ENCODE data around the gene POLN. TPM values are rescaled to one million over a fixed set of nuclear protein-coding genes. Genes with fewer than 3 reads are reported as not detected.
A peak's percentile ranks its signal among the peaks of the same experiment; 100 is the strongest.

Gene POLN
- polyA plus RNA-seq, 2 of the 4 experiments (the other 2 are of a cell fraction), result 2.4 to 2.9 TPM

DNA sequence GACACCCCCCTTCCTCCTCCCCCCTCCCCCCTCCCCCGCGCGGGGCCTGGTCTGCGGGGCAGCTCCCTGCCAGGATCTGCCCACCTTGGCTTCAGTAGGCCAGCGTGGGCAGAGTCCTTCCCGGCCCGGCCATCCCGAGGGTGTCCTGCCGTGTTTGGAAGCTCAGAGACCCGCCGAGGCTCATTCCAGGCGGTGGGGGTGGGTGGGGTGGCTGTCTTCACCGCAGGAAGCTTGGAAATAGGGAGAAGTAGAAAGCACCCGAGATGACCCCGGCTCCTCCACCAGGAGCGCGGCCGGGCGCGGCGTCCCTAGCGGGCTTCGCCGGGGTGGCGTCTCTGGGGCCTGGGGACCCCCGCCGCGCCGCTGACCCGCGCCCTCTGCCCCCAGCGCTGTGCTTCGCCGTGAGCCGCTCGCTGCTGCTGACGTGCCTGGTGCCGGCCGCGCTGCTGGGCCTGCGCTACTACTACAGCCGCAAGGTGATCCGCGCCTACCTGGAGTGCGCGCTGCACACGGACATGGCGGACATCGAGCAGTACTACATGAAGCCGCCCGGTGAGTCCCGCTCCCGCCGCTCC, 181.2 kb downstream of the POLN start (continued):
- TF ChIP-seq, protein P1, sequence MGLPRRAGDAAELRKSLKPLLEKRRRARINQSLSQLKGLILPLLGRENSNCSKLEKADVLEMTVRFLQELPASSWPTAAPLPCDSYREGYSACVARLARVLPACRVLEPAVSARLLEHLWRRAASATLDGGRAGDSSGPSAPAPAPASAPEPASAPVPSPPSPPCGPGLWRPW (IDR thresholded peaks at IDR 0.05), result no peak
- TF ChIP-seq HOXA7 (CRISPR knock-in tag; IDR thresholded peaks at IDR 0.05), result no peak

DNA sequence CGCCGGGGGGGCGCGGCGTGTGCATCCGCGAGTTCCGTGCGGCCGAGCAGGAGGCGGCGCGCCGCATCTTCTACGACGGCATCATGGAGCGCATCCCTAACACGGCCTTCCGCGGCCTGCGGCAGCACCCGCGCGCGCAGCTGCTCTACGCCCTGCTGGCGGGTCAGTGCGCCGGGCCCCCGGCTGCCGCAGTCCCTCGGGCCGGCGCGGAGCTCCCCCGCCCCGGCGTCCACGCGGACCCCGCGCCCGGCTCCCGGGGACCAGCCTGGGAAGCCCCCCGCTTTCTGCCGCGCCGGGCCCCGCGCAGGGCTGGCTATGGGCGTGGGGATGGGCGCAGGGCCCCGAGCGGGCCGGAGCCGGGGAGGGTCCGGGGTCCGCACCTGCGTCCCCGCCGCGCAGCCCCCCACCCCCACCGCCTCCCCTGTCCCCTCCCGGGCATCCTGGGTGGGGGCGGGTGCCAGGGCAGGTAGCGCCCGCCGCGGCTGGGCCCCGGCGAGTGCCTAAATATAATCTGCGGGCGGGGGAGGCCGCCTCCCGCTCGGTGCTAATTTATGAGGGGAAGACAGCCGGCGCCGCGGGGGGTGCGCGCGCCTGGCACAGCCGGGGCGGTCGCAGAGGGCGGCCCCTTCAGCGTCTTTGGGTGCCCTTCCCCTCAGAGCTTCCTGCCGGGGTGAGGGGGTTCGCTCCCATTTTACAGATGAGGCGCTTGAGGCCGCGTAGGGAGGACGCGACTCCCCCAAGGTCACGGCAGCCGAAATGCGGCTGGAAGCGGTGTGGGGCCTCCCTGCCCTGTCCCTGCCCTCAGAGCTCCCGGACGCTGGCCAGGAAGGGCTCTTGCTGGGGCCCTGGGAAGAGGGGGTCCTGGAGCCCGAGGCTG, 182.0 kb downstream of the POLN start:
- peak overlapping the region; percentile 80 to 96 for H3K27ac ChIP-seq
- H3K4me1 ChIP-seq, result peaks cover 11% of the 10 kb centered on the region; the same call in 1 of the 3 replicates
- H3K9me3 ChIP-seq, result no peaks in the 10 kb centered on the region
- peak overlapping the region; percentile 91 for H3K4me2 ChIP-seq
- ATAC-seq (peak; percentile 30 to 44; a peak in 2 of 6 replicates), FAIRE-seq (no peak), DNase-seq (ENCODE audit: low read depth in 1 of 2, low spot score in 1 of 2) (no peak)
- peak overlapping the region; percentile 92 for H3K4me3 ChIP-seq
- POLR2A ChIA-PET, result interaction anchor here (0.6 kb wide), 1 partner anchor 30 kb away, joined by 3 read pairs; no protein-coding TSS in a partner anchor
- TF ChIP-seq, protein P2, sequence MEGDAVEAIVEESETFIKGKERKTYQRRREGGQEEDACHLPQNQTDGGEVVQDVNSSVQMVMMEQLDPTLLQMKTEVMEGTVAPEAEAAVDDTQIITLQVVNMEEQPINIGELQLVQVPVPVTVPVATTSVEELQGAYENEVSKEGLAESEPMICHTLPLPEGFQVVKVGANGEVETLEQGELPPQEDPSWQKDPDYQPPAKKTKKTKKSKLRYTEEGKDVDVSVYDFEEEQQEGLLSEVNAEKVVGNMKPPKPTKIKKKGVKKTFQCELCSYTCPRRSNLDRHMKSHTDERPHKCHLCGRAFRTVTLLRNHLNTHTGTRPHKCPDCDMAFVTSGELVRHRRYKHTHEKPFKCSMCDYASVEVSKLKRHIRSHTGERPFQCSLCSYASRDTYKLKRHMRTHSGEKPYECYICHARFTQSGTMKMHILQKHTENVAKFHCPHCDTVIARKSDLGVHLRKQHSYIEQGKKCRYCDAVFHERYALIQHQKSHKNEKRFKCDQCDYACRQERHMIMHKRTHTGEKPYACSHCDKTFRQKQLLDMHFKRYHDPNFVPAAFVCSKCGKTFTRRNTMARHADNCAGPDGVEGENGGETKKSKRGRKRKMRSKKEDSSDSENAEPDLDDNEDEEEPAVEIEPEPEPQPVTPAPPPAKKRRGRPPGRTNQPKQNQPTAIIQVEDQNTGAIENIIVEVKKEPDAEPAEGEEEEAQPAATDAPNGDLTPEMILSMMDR (IDR thresholded peaks at IDR 0.05), result no peak
- 0 out of 2 replicates have a peak, but pooled peaks have one; percentile 35 for TF ChIP-seq ESRRA (IDR thresholded peaks at IDR 0.05; ENCODE audit: borderline replicate concordance, low read length)
- CTCF ChIA-PET, result no interaction called here
- 78% methylated on average over 12 of the region's 102 CpGs for WGBS (ENCODE audit: missing lambda C conversion rate)

DNA sequence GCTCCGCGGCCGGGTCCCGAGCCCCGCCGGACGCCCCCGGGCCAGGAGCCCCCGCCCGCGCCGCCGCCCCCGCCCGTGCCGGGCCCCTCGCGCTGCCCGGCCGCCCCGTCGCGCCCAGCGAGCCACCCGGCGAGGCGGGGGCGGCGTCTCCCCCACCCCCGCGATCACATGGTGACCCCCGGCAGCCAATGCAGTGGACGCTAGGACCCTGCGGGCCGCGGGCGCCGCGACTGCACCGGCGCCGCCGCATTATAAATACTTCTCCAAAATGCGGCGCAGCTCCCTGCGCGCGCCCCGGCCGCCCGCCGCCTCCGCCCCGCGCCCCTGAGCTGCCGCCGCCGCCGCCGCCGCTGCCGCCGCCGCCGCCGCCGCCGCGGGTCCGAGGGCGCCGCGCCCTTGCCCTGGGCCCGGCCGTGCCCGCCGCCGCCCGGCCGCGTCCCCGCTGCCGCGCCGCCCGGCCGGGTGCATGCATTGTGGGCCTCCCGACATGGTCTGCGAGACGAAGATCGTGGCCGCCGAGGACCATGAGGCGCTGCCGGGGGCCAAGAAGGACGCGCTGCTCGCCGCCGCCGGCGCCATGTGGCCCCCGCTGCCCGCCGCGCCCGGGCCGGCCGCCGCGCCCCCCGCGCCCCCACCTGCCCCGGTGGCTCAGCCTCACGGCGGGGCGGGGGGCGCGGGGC, 182.7 kb downstream of the POLN start, which contains the start of gene NAT8L:
NAT8L (plus strand) TSS at position 282 of the 680 bp plus-strand sequence; CDS start at position 467, 185 bp downstream.
- TF ChIP-seq BHLHE40 (IDR thresholded peaks at IDR 0.05; ENCODE audit: low read depth, low read length), result no peak
- TF ChIP-seq, protein P3, sequence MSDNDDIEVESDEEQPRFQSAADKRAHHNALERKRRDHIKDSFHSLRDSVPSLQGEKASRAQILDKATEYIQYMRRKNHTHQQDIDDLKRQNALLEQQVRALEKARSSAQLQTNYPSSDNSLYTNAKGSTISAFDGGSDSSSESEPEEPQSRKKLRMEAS (IDR thresholded peaks at IDR 0.05), result peak; percentile 43; the same call in 1 of the 2 replicates
- no peak for TF ChIP-seq HOXB5 (CRISPR knock-in tag; IDR thresholded peaks at IDR 0.05)
- peak in 1 of 2 experiments; percentile 41; a peak in 1 of 5 replicates for TF ChIP-seq JUN (IDR thresholded peaks at IDR 0.05)
- ATAC-seq, result peak; percentile 63 to 71
- ChIA-PET CTCF (no interaction called here), POLR2A (interaction anchor here (1.2 kb wide), 1 partner anchor 50 kb away, joined by 5 read pairs; the partner anchor contains the start of gene NELFA)
- DNase-seq (ENCODE audit: low read depth in 1 of 2, low spot score in 1 of 2), result peak; percentile 42 to 48
- peaks cover 11% of the 10 kb centered on the region; the same call in 1 of the 3 replicates for H3K4me1 ChIP-seq
- H3K27ac ChIP-seq, result peak within 1 kb of the TSS; percentile 82 to 96
- FAIRE-seq, result no peak
- no CpG with 5 or more reads among the region's 119 CpGs for whole genome bisulfite sequencing (ENCODE audit: missing lambda C conversion rate)
- peak within 1 kb of the TSS; percentile 91 for H3K4me2 ChIP-seq
- no peaks in the 10 kb centered on the region for H3K9me3 ChIP-seq
- peak within 1 kb of the TSS; percentile 92 for H3K4me3 ChIP-seq

DNA sequence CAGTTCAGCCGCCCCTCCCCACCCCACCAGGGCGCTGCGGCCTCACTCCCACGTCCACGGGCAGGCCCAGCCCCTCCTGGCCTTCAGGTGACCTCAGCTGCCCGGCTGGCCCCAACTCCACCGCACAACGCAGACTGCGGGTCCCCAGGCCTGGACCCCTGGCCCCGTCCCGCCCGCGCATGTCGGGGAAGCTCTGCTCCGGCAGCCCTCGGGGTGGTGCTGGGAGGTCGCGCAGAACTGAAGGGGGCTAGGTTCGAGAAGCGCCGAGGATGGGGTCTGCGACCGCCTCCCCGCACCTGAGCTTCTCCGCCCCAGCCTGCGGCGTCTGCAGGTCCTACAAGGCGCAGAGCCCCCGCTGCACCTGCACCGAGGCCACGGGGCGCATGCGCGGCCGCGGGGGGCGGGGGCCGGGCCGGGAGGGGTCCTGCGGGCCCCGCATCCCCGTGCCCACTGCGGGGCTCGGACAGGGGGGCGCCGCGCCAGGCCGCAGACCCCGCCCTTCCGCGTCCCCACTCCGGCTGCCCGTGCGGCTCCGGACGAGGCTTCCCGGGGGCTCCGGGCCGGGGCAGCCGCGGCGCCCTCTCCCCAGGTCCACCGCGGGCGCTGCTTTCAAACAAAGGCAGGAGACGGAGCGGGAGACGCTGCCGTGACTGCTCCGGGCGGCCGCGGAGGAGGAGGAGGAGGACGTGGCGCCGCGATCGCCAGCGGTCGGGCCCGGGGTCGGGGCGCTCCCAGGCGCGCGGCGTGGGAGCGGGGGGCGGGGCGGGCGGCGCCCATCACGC, 183.5 kb downstream of the POLN start:
- Histone ChIP-seq H3K4me3 (peak overlapping the region; percentile 92), H3K9me3 (no peaks in the 10 kb centered on the region), H3K4me2 (peak overlapping the region; percentile 88), H3K27ac (peak overlapping the region; percentile 82 to 96), H3K4me1 (peaks cover 11% of the 10 kb centered on the region; the same call in 1 of the 3 replicates)
- POLR2A ChIA-PET, result interaction anchor here (1.2 kb wide), 1 partner anchor 50 kb away, joined by 5 read pairs; the partner anchor contains the start of gene NELFA
- DNase-seq (ENCODE audit: low read depth in 1 of 2, low spot score in 1 of 2) (peak in 1 of 2 experiments; percentile 49), ATAC-seq (peak; percentile 30 to 44; a peak in 3 of 6 replicates), FAIRE-seq (no peak)
- 81% methylated on average over 3 of the region's 93 CpGs for WGBS (ENCODE audit: missing lambda C conversion rate)
- TF ChIP-seq KDM5A (IDR thresholded peaks at IDR 0.05) (no peak), RAD21 (conservative IDR thresholded peaks at IDR 0.05 in 1 of 2, IDR thresholded peaks at IDR 0.05 in 1 of 2) (no peak), GATA3 (IDR thresholded peaks at IDR 0.05; ENCODE audit: borderline replicate concordance) (no peak), MAZ (IDR thresholded peaks at IDR 0.05; ENCODE audit: borderline replicate concordance, low read depth, low read length) (no peak)
- TF ChIP-seq, protein P3 (IDR thresholded peaks at IDR 0.05), result 0 out of 2 replicates have a peak, but pooled peaks have one; percentile 1
- TF ChIP-seq, protein P4, sequence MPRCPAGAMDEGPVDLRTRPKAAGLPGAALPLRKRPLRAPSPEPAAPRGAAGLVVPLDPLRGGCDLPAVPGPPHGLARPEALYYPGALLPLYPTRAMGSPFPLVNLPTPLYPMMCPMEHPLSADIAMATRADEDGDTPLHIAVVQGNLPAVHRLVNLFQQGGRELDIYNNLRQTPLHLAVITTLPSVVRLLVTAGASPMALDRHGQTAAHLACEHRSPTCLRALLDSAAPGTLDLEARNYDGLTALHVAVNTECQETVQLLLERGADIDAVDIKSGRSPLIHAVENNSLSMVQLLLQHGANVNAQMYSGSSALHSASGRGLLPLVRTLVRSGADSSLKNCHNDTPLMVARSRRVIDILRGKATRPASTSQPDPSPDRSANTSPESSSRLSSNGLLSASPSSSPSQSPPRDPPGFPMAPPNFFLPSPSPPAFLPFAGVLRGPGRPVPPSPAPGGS (IDR thresholded peaks at IDR 0.05), result no peak
- CTCF ChIA-PET, result no interaction called here
